ENCODE measurements around the gene ZNF614.
A peak's percentile ranks its signal among the peaks of the same experiment; 100 is the strongest.
"Not testable (repeated sequence)": the region's sequence is repeated elsewhere in the genome, so short reads cannot be mapped to it uniquely, and the experiment has no call there.

ZNF614 gene

GRCh38 chr19:52028780-52029123, 573 bp upstream of the ZNF614 start:
- H3K9ac ChIP-seq (ENCODE audit: low read depth, low read length), result peak overlapping the region; percentile 94
- H3K27ac ChIP-seq (ENCODE audit: low read depth, low read length), result peak overlapping the region; percentile 98
- H3K4me1 ChIP-seq (ENCODE audit: control insufficient read depth, insufficient read depth, low read length), result peaks cover 5% of the 10 kb centered on the region
- H3K36me3 ChIP-seq (ENCODE audit: control insufficient read depth, insufficient read depth, low read length), result peaks cover 38% of the 10 kb centered on the region
- no peaks in the 10 kb centered on the region for H3K27me3 ChIP-seq (ENCODE audit: control insufficient read depth, insufficient read depth, low read length)
- H3K4me3 ChIP-seq (ENCODE audit: low read depth, low read length), result peak overlapping the region; percentile 90
- H3K9me3 ChIP-seq (ENCODE audit: control insufficient read depth, insufficient read depth, low read length), result peaks cover 34% of the 10 kb centered on the region

- not testable (repeated sequence) for H3K4me3 ChIP-seq (ENCODE audit: low read depth, low read length); H3K9ac ChIP-seq (ENCODE audit: low read depth, low read length); H3K27me3 ChIP-seq (ENCODE audit: control insufficient read depth, insufficient read depth, low read length); H3K4me1 ChIP-seq (ENCODE audit: control insufficient read depth, insufficient read depth, low read length)
- peak overlapping the region; percentile 55 for H3K27ac ChIP-seq (ENCODE audit: low read depth, low read length)
- H3K36me3 ChIP-seq (ENCODE audit: control insufficient read depth, insufficient read depth, low read length), result peaks cover 50% of the 10 kb centered on the region
- peaks cover 18% of the 10 kb centered on the region for H3K9me3 ChIP-seq (ENCODE audit: control insufficient read depth, insufficient read depth, low read length)
Observed at GRCh38 chr19:52026255-52026990, 1.8 kb downstream of the ZNF614 start.

GRCh38 chr19:52024478-52024877, 3.7 kb downstream of the ZNF614 start:
- not testable (repeated sequence) for H3K9ac ChIP-seq (ENCODE audit: low read depth, low read length); H3K27me3 ChIP-seq (ENCODE audit: control insufficient read depth, insufficient read depth, low read length); H3K4me3 ChIP-seq (ENCODE audit: low read depth, low read length); H3K4me1 ChIP-seq (ENCODE audit: control insufficient read depth, insufficient read depth, low read length); H3K27ac ChIP-seq (ENCODE audit: low read depth, low read length)
- H3K36me3 ChIP-seq (ENCODE audit: control insufficient read depth, insufficient read depth, low read length), result peaks cover 64% of the 10 kb centered on the region
- peaks cover 14% of the 10 kb centered on the region; the same call in 1 of the 2 replicates for H3K9me3 ChIP-seq (ENCODE audit: control insufficient read depth, insufficient read depth, low read length)

- H3K4me3 ChIP-seq (ENCODE audit: low read depth, low read length), result no peak overlapping the region
- H3K27ac ChIP-seq (ENCODE audit: low read depth, low read length), result no peak overlapping the region
- H3K36me3 ChIP-seq (ENCODE audit: control insufficient read depth, insufficient read depth, low read length), result peaks cover 86% of the 10 kb centered on the region
Observed at GRCh38 chr19:52022193-52022592, 6.0 kb downstream of the ZNF614 start.

GRCh38 chr19:52020506-52020905, 7.7 kb downstream of the ZNF614 start:
- no peak overlapping the region for H3K9ac ChIP-seq (ENCODE audit: low read depth, low read length)
- peaks cover 97% of the 10 kb centered on the region for H3K36me3 ChIP-seq (ENCODE audit: control insufficient read depth, insufficient read depth, low read length)
- H3K27ac ChIP-seq (ENCODE audit: low read depth, low read length), result no peak overlapping the region
- H3K27me3 ChIP-seq (ENCODE audit: control insufficient read depth, insufficient read depth, low read length), result no peaks in the 10 kb centered on the region
- H3K9me3 ChIP-seq (ENCODE audit: control insufficient read depth, insufficient read depth, low read length), result peaks cover 15% of the 10 kb centered on the region
- no peaks in the 10 kb centered on the region for H3K4me1 ChIP-seq (ENCODE audit: control insufficient read depth, insufficient read depth, low read length)
- no peak overlapping the region for H3K4me3 ChIP-seq (ENCODE audit: low read depth, low read length)

More at GRCh38 chr19:52022193-52022592, 6.0 kb downstream of the ZNF614 start:
- Histone ChIP-seq H3K9me3 (ENCODE audit: control insufficient read depth, insufficient read depth, low read length) (peaks cover 17% of the 10 kb centered on the region), H3K9ac (ENCODE audit: low read depth, low read length) (no peak overlapping the region), H3K4me1 (ENCODE audit: control insufficient read depth, insufficient read depth, low read length) (peaks cover 3% of the 10 kb centered on the region; the same call in 1 of the 2 replicates), H3K27me3 (ENCODE audit: control insufficient read depth, insufficient read depth, low read length) (no peaks in the 10 kb centered on the region)

GRCh38 chr19:52010674-52011073, 17.5 kb downstream of the ZNF614 start:
- peaks cover 17% of the 10 kb centered on the region for H3K36me3 ChIP-seq (ENCODE audit: control insufficient read depth, insufficient read depth, low read length)
- peaks cover 5% of the 10 kb centered on the region; the same call in 1 of the 2 replicates for H3K9me3 ChIP-seq (ENCODE audit: control insufficient read depth, insufficient read depth, low read length)
- H3K9ac ChIP-seq (ENCODE audit: low read depth, low read length), result no peak overlapping the region
- no peak overlapping the region for H3K4me3 ChIP-seq (ENCODE audit: low read depth, low read length)
- no peaks in the 10 kb centered on the region for H3K27me3 ChIP-seq (ENCODE audit: control insufficient read depth, insufficient read depth, low read length)
- H3K27ac ChIP-seq (ENCODE audit: low read depth, low read length), result no peak overlapping the region
- H3K4me1 ChIP-seq (ENCODE audit: control insufficient read depth, insufficient read depth, low read length), result no peaks in the 10 kb centered on the region

GRCh38 chr19:52007806-52008557, 20.2 kb downstream of the ZNF614 start, which contains the start of gene ZNF615:
Gene ZNF615, minus strand, starts transcription at chr19:52008211. Its CDS starts 4,500 bp downstream, at chr19:52003711.
- Histone ChIP-seq H3K36me3 (ENCODE audit: control insufficient read depth, insufficient read depth, low read length) (peaks cover 3% of the 10 kb centered on the region; the same call in 1 of the 2 replicates), H3K4me1 (ENCODE audit: control insufficient read depth, insufficient read depth, low read length) (no peaks in the 10 kb centered on the region), H3K27me3 (ENCODE audit: control insufficient read depth, insufficient read depth, low read length) (no peaks in the 10 kb centered on the region), H3K4me3 (ENCODE audit: low read depth, low read length) (peak within 1 kb of the TSS; percentile 99), H3K9ac (ENCODE audit: low read depth, low read length) (peak within 1 kb of the TSS; percentile 96), H3K27ac (ENCODE audit: low read depth, low read length) (peak within 1 kb of the TSS; percentile 72), H3K9me3 (ENCODE audit: control insufficient read depth, insufficient read depth, low read length) (peaks cover 5% of the 10 kb centered on the region; the same call in 1 of the 2 replicates)

GRCh38 chr19:52007451-52007805, 20.8 kb downstream of the ZNF614 start:
- Histone ChIP-seq H3K4me3 (ENCODE audit: low read depth, low read length) (peak overlapping the region; percentile 99), H3K4me1 (ENCODE audit: control insufficient read depth, insufficient read depth, low read length) (no peaks in the 10 kb centered on the region), H3K9ac (ENCODE audit: low read depth, low read length) (peak overlapping the region; percentile 96; the same call in 1 of the 2 replicates), H3K27me3 (ENCODE audit: control insufficient read depth, insufficient read depth, low read length) (no peaks in the 10 kb centered on the region), H3K36me3 (ENCODE audit: control insufficient read depth, insufficient read depth, low read length) (peaks cover 5% of the 10 kb centered on the region), H3K9me3 (ENCODE audit: control insufficient read depth, insufficient read depth, low read length) (peaks cover 5% of the 10 kb centered on the region; the same call in 1 of the 2 replicates), H3K27ac (ENCODE audit: low read depth, low read length) (no peak overlapping the region)

GRCh38 chr19:51994048-51994644, 34.0 kb downstream of the ZNF614 start:
- peaks cover 81% of the 10 kb centered on the region for H3K9me3 ChIP-seq (ENCODE audit: control insufficient read depth, insufficient read depth, low read length)
- H3K9ac ChIP-seq (ENCODE audit: low read depth, low read length), result no peak overlapping the region
- H3K36me3 ChIP-seq (ENCODE audit: control insufficient read depth, insufficient read depth, low read length), result peaks cover 60% of the 10 kb centered on the region
- H3K27ac ChIP-seq (ENCODE audit: low read depth, low read length), result no peak overlapping the region
- H3K4me3 ChIP-seq (ENCODE audit: low read depth, low read length), result peak overlapping the region; percentile 40; the same call in 1 of the 2 replicates
- H3K27me3 ChIP-seq (ENCODE audit: control insufficient read depth, insufficient read depth, low read length), result no peaks in the 10 kb centered on the region
- H3K4me1 ChIP-seq (ENCODE audit: control insufficient read depth, insufficient read depth, low read length), result no peaks in the 10 kb centered on the region

- Histone ChIP-seq H3K9me3 (ENCODE audit: control insufficient read depth, insufficient read depth, low read length) (peaks cover 75% of the 10 kb centered on the region), H3K36me3 (ENCODE audit: control insufficient read depth, insufficient read depth, low read length) (peaks cover 54% of the 10 kb centered on the region), H3K9ac (ENCODE audit: low read depth, low read length) (no peak overlapping the region), H3K27ac (ENCODE audit: low read depth, low read length) (no peak overlapping the region), H3K4me1 (ENCODE audit: control insufficient read depth, insufficient read depth, low read length) (no peaks in the 10 kb centered on the region), H3K27me3 (ENCODE audit: control insufficient read depth, insufficient read depth, low read length) (no peaks in the 10 kb centered on the region), H3K4me3 (ENCODE audit: low read depth, low read length) (peak overlapping the region; percentile 26; the same call in 1 of the 2 replicates)
Observed at GRCh38 chr19:51993422-51993821, 34.8 kb downstream of the ZNF614 start.

Data from HUES48 (cell line).